HG03108 (cell line): Measurements from ENCODE around the gene BRCA2.

Experiments
- ATAC-seq: cut with Tn5 transposase; IDR thresholded peaks from one replicate; pipeline ENCODE4 v1.9.1; 2021; ENCODE audit warnings: moderate library complexity; ENCODE audit not compliant: unreplicated experiment

BRCA2 gene

GRCh38 chr13:32426990-32427851 lies 111.9 kb downstream of the BRCA2 start:
- peak; percentile 7 for ATAC-seq

- peak; percentile 66 for ATAC-seq
Measured at GRCh38 chr13:32427852-32428580, 112.7 kb downstream of the BRCA2 start, which contains the start of gene N4BP2L1. TSS of gene N4BP2L1 (minus strand) at chr13:32428130. CDS start at chr13:32428082, 48 bp downstream.

DNA sequence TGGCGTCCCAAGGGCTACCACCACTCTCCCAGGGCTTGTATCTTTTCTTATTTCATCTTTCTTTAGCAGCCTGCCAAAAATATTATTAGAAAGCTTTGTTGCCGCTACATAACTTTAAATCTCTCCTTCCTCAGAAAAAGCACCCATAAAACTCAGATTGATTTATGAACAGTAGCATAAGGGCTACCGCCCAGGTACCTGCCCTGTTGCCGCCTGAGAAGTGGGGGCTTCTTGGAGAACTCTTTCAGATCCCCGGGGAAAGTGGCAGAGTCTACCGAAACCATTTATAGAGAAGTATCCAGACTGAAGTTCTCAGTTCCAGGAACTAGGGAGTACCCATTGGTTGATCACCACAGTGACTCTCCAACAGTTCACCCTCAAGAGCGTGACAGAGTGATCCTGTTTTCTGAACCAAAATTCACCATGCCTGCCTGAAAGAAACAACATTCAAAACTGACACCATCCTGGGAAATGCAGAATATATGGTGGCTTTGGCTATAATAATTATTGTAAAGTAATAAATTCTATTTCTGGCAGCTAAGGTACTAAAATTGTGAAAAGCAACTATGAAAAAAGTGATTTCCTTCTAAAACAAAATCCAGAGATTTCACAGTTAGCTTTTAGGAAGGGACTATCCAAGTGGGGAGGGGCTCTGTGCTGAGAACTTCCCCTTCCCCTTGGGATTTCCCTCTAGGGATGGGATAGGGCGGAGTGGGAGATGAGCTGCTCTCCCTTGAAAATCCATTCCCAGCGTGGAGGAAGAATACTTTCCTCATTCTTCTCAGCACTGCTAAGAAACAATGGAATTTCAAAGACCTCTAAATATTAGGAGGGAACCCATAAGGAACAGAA lies 113.5 kb downstream of the BRCA2 start:
- no peak for ATAC-seq

GRCh38 chr13:32429433-32429909 lies 114.2 kb downstream of the BRCA2 start:
- no peak for ATAC-seq

DNA sequence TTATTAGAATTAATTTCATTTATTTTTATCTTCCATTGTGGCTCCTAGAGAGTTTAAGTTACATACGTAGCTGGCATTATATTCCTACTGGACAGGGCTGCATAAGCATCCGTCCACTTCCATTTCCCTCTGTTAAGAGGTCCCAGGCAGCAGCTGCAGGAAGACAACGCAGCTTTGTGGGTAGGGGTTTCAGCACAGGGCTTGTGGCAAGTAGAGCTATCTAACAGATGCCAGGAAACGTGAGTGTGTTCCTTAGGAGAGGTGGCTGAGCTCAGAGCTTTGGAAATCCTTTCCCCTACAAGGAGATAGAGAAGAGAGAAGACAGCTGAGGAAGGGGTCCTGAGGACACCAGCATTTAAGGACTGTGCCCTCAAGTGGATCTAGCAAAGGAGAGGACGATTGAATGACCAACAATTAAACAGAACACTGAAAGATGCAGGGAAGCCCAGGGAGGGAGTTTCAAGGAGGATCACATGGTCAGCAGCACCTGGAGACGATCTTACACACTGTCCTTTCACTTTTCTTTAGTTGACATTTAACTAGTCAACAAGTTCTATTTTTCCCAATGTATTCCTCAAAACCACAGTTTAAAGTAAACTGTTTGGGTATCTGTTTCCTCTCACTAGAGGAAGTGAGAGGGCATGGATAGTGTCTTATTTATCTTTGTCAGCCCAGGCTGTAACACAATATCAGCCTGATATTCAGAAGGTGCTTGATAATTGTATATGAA lies 114.9 kb downstream of the BRCA2 start:
- no peak for ATAC-seq

DNA sequence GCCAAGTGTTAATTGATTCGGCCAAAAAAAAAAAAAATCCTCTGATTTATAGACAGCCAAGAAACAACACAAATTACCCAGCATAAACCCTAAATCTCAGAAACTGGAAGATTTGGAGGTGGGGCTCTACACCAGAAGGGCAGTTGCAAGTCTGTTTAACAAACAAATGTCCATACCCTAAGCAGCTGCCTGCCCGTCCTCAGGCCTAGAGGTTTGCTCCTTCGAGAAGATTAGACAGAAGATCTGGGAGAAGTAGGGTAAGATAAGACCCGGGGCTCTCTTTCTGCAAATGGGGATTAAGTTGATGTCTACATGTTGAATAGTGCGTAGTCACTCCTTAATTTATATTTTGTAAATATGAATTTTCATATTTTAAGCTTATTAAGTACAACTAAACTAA lies 116.1 kb downstream of the BRCA2 start:
- ATAC-seq = no peak

DNA sequence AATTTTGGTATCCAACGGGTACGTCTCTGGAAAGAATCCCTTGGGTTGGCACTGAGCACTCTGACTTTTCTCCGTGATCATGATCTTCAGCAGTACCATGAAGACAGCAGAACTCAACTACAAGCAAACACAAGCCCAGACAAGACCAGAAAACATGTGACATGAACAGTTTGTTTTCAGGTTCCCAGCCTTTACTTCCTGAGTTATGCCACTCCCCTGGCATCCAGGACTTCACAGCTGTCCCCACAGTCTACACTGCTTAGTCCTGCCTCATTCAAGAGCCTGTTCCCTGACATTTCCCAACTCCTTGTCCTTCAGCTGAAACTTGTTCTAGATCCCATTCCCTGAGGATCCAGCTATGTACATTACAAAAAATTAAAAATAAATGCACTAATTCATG lies 117.5 kb downstream of the BRCA2 start:
- ATAC-seq = no peak

- ATAC-seq = no peak
Measured at GRCh38 chr13:32438871-32439270, 123.6 kb downstream of the BRCA2 start.

GRCh38 chr13:32443111-32443510 lies 127.8 kb downstream of the BRCA2 start:
- ATAC-seq = peak; percentile 78

GRCh38 chr13:32445461-32445860 lies 130.2 kb downstream of the BRCA2 start:
- ATAC-seq = no peak

- ATAC-seq = no peak
Measured at GRCh38 chr13:32446220-32446619, 130.9 kb downstream of the BRCA2 start.

DNA sequence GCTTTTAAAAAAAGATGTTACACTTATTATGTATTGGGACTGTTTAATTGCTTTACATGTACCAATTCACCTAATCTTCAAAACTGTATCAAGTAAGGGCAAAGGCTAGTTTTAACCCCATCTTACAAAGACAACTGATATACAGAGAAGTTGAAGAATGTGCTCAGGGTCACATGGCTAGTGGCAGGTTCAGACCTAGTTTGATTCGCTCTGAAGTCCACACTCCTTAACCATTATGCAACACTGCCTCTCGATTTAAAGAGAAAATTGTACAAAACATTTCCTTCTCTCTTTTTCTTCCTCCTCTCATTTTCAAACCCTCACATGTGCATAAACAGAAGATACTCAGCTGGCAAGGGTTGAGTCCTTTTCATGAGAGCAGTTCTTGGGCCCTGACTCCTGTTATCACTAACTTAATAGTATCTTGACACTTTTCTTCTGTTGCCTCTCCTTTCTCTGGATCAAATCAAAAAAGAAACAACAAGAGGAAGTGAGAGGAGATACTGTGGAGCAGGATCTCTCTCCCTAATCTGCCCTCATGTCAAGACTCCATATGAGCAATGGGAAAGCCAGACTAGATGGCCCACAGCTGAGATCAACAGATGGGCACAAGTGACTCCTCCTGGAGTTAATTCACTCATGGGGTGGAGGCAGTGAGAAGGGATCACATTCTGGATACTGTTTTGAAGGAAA lies 131.6 kb downstream of the BRCA2 start:
- ATAC-seq = no peak

DNA sequence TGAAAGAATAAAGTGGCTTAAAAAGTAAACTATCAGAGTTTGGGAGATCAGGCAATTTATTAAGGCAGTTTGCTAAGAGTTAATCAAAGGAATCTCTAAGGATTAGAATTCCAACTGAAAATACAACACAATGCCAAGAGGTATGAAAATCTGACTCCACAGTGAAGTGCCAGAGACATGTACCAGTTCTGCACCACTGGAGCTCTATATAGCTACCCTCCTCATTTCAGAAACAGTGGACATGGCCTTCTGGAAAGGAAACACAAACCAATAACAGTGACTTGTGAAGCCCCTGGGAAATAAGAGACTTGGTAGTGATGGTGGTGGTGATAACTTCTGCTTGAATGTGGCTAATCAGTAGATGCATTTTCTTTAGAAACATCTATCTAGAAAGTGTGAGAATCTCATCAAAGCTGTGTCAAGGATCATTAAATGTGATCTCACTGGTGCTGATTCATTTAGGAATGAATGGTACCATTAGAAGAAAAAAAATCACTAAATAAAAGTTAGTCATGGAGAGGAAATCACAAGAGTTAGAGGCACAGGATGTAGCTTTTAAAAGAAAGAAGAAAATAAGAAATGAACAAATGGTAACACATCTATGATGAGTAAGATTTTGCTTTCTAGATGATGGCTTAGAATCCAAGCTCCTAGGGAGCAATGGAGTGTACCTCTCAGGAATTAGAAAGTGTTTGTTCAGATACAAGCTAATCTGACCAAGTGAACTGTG lies 132.8 kb downstream of the BRCA2 start:
- no peak for ATAC-seq

DNA sequence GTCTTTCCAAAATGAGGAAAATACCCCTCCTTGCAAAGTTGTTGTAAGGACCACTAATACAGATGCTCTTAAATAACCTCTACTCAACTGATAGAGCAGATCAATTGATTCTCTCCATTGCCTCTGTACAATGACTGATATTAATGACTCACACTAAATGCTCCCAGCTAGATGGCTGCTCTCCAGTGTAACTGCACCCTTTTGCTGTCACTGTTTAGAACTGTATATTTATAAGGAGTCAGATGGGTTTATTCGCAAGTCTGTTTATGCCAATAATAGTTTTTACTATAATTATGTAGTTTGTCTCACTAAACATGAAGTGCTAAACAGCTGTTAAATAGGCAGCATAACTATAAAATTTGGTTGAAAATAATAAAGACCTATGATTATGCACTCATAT lies 133.7 kb downstream of the BRCA2 start:
- ATAC-seq = no peak
